Sigmoid colon (tissue), 7 donors: ENCODE results near the gene CTTN. TPM values are rescaled to one million over a fixed set of nuclear protein-coding genes. Genes with fewer than 3 reads are reported as not detected.

Experiments
- DNase-seq: peaks from one replicate; pipeline ENCODE4 v3.0.0-alpha.2; 2019
- H3K27ac ChIP-seq, 4 donors: fragments of 200-600 bp; sonication (generic); one replicate each; pipeline ENCODE4 v1.5.1; 2016 to 2019; ENCODE audit warnings: mild to moderate bottlenecking in 1 of 4
- H3K27me3 ChIP-seq, 3 donors: fragments of 200-600 bp; sonication (generic); one replicate each; pipeline ENCODE4 v1.5.1; 2019; ENCODE audit warnings: mild to moderate bottlenecking in 1 of 3
- H3K36me3 ChIP-seq, 4 donors: fragments of 200-600 bp; sonication (generic); one replicate each; pipeline ENCODE4 v1.5.1; 2016 to 2019
- H3K4me1 ChIP-seq, 4 donors: fragments of 200-600 bp; sonication (generic); one replicate each; pipeline ENCODE4 v1.5.1; 2017 to 2019
- H3K4me3 ChIP-seq, 4 donors: fragments of 200-600 bp; sonication (generic); one replicate each; pipeline ENCODE4 v1.5.1; 2017 to 2019; ENCODE audit warnings: mild to moderate bottlenecking in 2 of 4, moderate library complexity in 1 of 4
- H3K9me3 ChIP-seq, 4 donors: fragments of 200-600 bp in 3 of 4; sonication (generic) in 3 of 4; one replicate each; pipeline versions ENCODE4 v1.5.1 to v1.6.1; 2013 to 2019
- CTCF ChIP-seq, 4 experiments: fragments of 450-650 bp in 3 of 4; fragments of 200-600 bp in 1 of 4; IDR thresholded peaks; one replicate each; pipeline ENCODE4 v1.5.1; 2016 to 2019; ENCODE audit warnings: antibody characterized with exemption in 4 of 4, mild to moderate bottlenecking in 3 of 4, moderate library complexity in 2 of 4
- EP300 ChIP-seq, 4 donors: sonication (generic); formaldehyde crosslinking; IDR thresholded peaks; one replicate each; pipeline ENCODE4 v1.6.1; 2017; ENCODE audit warnings: antibody characterized with exemption in 4 of 4
- POLR2A ChIP-seq, 2 donors: fragments of 450-650 bp; IDR thresholded peaks; one replicate each; pipeline ENCODE4 v1.6.1; 2016; ENCODE audit warnings: antibody characterized with exemption in 2 of 2, mild to moderate bottlenecking in 2 of 2, moderate library complexity in 2 of 2
- POLR2AphosphoS5 ChIP-seq, 4 donors: sonication (generic); formaldehyde crosslinking; IDR thresholded peaks; one replicate each; pipeline ENCODE4 v1.6.1; 2017; ENCODE audit warnings: antibody characterized with exemption in 4 of 4
- WGBS, 2 donors: extraction: QIAGEN DNeasy Blood & Tissue Kit; methylation state at CpG; one replicate each; pipeline ENCODE4 v1.1.7; 2013; 5-methylcytosine and 5-hydroxymethylcytosine counted together
- intact Hi-C: fragments of 100-400 bp; cut with DNase I; formaldehyde crosslinking; loops from one replicate; pipeline ENCODE4 v1.15.1; 2023
- polyA plus RNA-seq, 3 donors: library from polyadenylated mRNA; stranded (reverse); fragments of 200-250 nt; gene quantifications; one replicate each; pipeline ENCODE4 v1.2.3, GENCODE V29; 2013
- total RNA-seq, 4 donors: library from RNA; depleted of rRNA; stranded (reverse); fragments of >200 nt; gene quantifications; one replicate each; pipeline ENCODE4 v1.1.0, GENCODE V29; 2016
- donor health status: healthy with polysubstance abuse.
- donor health status: Bipolar disorder and iron deficiency.
- donor health status: healthy.

The CTTN gene
- total and polyA plus RNA-seq, 7 donors, result 87.1 to 312 (median 136) TPM

- no peak for DNase-seq
- Histone ChIP-seq H3K36me3 (no peaks in the 10 kb centered on the region), H3K4me1 (peaks cover 0 to 5% (median 0%) of the 10 kb centered on the region in 4 donors), H3K4me3 (no peak overlapping the region), H3K9me3 (no peaks in the 10 kb centered on the region), H3K27ac (no peak overlapping the region), H3K27me3 (peaks cover 0 to 18% (median 13%) of the 10 kb centered on the region in 3 donors)
- TF ChIP-seq POLR2A (IDR thresholded peaks at IDR 0.05), result no peak
- TF ChIP-seq POLR2AphosphoS5 (IDR thresholded peaks at IDR 0.05), result no peak
- 93 to 94% methylated on average over 61 of the region's 61 CpGs for WGBS, 2 donors
- intact Hi-C loops, result no loop called here
Observed at GRCh38 chr11:70463478-70464255, 65.3 kb downstream of the CTTN start.

GRCh38 chr11:70464509-70465361 is 66.4 kb downstream of the CTTN start:
- H3K9me3 ChIP-seq, result no peaks in the 10 kb centered on the region
- peaks cover 0 to 7% (median 0%) of the 10 kb centered on the region in 4 donors for H3K4me1 ChIP-seq
- DNase-seq, result no peak
- 54 to 55% methylated on average over 20 of the region's 20 CpGs for WGBS, 2 donors
- H3K36me3 ChIP-seq, result no peaks in the 10 kb centered on the region
- no peak overlapping the region for H3K4me3 ChIP-seq
- intact Hi-C loops, result no loop called here
- no peak for TF ChIP-seq EP300 (IDR thresholded peaks at IDR 0.05)
- no peak for TF ChIP-seq POLR2A (IDR thresholded peaks at IDR 0.05)
- TF ChIP-seq POLR2AphosphoS5 (IDR thresholded peaks at IDR 0.05), result no peak
- no peak for TF ChIP-seq CTCF (IDR thresholded peaks at IDR 0.05)
- no peak overlapping the region for H3K27ac ChIP-seq
- H3K27me3 ChIP-seq, result peaks cover 0 to 18% (median 13%) of the 10 kb centered on the region in 3 donors

GRCh38 chr11:70466154-70466553 is 67.8 kb downstream of the CTTN start:
- 44 to 77% methylated on average over 10 of the region's 10 CpGs for WGBS, 2 donors
- intact Hi-C loops, result loop anchor here (2.0 kb wide), 1 partner anchor 615 kb away; no protein-coding TSS in a partner anchor
- Histone ChIP-seq H3K9me3 (no peaks in the 10 kb centered on the region), H3K4me3 (no peak overlapping the region), H3K27me3 (peaks cover 0 to 6% (median under 1%) of the 10 kb centered on the region in 3 donors), H3K27ac (no peak overlapping the region), H3K36me3 (no peaks in the 10 kb centered on the region), H3K4me1 (peaks cover 0 to 7% (median 0%) of the 10 kb centered on the region in 4 donors)
- DNase-seq, result no peak
- TF ChIP-seq CTCF (IDR thresholded peaks at IDR 0.05), result no peak
- no peak for TF ChIP-seq POLR2A (IDR thresholded peaks at IDR 0.05)

DNA sequence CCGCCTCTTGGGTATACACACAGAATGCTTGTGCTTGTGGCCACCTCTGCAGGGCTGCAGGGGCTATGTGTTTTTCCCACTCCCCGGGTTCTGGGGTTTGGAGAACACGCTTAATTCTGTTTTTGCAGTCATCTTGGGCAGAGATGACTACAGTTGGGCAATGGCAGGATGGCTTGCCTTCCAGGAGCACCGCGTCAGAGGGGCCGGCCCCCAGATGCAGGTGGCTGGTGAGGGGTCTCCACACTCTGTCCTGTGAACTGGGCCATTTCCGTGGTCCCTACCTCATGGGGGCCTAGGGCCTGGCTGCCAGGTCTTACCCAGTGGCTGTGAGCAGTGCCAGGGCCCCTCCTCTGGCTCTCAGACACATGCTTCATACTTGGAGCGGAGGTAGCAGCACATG is 68.3 kb downstream of the CTTN start:
- DNase-seq, result no peak
- no peak overlapping the region for H3K4me3 ChIP-seq
- peaks cover 0 to 7% (median 0%) of the 10 kb centered on the region in 4 donors for H3K4me1 ChIP-seq
- peaks cover 0 to 4% (median 0%) of the 10 kb centered on the region in 3 donors for H3K27me3 ChIP-seq
- WGBS, 2 donors, result 82 to 91% methylated on average over 8 of the region's 8 CpGs
- H3K9me3 ChIP-seq, result no peaks in the 10 kb centered on the region
- TF ChIP-seq EP300 (IDR thresholded peaks at IDR 0.05) (no peak), POLR2AphosphoS5 (IDR thresholded peaks at IDR 0.05) (no peak), CTCF (IDR thresholded peaks at IDR 0.05) (no peak), POLR2A (IDR thresholded peaks at IDR 0.05) (no peak)
- H3K27ac ChIP-seq, result no peak overlapping the region
- no peaks in the 10 kb centered on the region for H3K36me3 ChIP-seq
- intact Hi-C loops, result loop anchor here (2.0 kb wide), 1 partner anchor 614 kb away; no protein-coding TSS in a partner anchor
